ENCODE results near the gene SLC37A2.

SLC37A2 gene

DNA sequence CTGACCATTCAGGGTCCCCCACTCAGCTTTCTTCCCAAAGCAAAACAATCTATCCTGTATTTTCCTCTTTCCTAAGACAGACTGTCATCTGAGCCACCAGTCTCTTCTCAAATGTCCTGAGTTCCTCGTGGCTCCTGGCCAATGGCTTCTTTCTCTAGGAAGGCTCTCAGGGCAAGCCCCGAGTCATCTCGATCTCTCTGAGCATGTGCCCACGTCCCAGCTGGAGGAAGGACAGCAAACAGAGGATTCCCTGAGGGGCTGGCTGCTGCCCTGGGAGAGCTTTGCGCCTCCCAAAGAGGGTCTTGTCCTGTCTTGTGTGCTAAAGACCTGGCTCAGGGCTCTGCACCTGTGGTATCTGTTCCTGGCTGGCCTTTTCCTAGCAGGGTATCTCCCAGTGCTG is 8.3 kb downstream of the SLC37A2 start:
- no peak for DNase-seq (ENCODE audit: low read depth)

DNA sequence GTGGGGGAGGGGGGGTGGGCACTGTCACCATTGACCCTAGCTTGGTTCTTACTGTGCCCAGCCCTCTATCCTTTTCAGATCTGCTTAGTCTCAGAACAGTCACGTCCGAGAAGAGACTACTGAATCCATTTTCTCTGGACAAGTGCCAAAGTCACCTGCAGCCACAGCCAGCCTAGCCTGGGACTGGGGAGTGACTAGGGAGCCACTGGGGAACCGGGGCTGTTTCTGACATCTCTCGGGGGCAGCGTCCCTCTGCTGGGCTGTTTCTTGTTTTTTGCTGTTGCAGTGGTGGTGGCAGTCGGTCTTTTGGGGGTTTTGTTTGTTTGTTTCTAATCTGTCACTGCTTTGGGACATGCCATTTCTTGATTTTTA is 8.7 kb downstream of the SLC37A2 start:
- no peak for DNase-seq (ENCODE audit: low read depth)

DNA sequence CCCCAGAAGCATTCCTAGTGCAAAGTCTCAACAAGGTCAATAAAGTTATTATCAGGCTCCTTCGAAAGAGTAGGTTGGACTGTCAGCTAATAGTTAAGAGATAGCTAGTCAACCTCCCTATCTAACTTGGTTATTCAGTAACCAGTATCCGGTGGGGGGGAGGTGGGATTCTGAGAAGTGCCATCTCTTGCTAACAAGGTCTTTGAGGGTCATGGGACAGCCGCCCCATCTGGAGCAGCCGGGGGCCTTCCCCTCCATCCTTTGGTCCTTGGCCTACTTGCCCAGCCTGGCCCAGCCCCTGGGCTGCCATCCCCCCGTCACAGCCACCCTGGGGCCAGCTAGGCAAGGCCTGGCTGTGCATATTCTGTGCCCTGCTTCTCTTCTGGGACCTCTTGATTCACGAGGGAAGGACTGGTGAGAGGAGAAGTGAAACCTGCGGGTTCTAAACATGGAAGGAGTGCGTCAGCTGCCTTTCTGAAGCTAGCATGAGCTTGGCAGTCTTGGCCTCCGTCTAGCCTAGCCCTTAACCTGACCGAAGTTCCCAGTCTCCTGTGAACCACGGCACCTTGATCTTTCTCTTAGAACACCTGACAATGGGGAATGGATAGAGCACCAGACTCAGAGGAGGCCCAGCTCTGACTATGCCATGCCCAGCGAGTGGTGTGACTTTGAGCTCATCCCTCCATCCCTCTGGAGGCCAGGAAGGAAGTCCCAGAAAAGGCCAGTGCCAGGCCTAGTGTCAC is 9.3 kb downstream of the SLC37A2 start:
- DNase-seq (ENCODE audit: low read depth), result no peak

DNA sequence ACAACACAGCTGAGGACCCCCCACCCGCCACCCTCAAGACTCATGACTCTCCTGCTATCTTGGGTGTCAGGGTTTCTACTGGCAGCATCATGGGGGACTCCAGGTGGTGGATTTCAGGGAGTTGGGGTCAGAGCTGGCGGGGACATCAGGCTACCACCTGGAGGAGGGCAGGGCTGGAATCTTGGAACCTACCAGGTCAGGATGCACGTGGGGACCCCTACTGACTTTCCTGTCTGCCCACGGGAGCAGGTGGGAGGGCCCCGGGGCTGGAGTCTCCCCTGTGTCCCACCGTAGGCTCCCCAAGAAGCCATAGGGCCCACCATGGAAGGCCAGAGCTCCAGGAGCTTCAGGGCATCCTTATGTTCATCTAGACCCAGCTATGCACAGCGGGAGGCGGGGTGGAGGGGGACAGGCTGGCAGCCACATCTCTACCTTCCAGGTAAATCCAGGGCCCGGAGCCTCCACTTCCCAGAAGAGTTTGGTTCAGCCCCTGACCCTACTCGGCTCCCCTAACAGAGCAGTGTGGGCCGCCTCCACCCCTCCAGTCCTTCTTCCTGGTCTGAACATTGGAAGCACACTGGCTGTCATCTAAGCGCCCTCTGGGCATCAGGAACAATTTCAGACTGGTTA is 10.0 kb downstream of the SLC37A2 start:
- DNase-seq (ENCODE audit: low read depth), result no peak

DNA sequence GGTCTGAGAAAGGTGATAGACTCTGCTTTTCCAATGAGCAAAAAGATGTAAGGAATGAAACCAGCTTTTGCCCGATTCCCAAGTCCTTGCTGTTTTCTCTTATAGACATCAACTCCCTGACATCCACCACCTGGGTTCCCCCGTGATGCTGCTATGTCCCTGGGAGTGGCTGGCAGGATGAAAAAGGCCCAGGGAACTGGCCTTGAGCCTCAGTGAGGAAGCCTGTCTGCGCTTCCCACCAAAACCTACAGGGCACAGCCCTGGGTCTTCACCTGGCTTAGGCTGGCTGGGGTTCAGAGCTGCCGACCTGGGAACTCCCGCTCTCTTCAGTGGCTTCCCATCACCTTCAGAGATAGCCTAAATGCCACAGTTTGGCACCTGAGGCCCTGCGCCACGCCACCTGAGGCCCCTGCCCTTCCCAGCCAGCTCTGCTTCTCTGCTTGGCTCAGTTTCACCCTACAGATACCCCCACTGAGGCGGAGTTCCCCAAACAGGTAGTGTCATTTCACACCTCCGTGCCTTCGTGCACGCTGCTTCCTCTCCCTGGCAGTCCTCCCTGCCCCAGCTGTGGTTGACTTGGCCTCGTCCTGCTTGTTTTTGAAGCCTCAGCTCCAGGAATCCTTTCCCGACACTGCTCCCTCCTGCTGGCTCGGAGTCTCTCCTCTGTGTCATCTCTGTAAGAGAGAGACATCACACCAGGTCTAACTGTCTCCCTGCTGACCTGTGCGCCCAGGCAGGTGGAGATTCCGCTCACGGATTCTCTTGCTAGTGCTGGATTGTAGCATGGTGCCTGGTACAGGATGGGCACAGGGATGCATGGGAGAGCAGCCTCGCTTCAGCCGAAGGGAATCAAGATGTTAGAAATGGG is 10.7 kb downstream of the SLC37A2 start:
- DNase-seq (ENCODE audit: low read depth), result no peak

DNA sequence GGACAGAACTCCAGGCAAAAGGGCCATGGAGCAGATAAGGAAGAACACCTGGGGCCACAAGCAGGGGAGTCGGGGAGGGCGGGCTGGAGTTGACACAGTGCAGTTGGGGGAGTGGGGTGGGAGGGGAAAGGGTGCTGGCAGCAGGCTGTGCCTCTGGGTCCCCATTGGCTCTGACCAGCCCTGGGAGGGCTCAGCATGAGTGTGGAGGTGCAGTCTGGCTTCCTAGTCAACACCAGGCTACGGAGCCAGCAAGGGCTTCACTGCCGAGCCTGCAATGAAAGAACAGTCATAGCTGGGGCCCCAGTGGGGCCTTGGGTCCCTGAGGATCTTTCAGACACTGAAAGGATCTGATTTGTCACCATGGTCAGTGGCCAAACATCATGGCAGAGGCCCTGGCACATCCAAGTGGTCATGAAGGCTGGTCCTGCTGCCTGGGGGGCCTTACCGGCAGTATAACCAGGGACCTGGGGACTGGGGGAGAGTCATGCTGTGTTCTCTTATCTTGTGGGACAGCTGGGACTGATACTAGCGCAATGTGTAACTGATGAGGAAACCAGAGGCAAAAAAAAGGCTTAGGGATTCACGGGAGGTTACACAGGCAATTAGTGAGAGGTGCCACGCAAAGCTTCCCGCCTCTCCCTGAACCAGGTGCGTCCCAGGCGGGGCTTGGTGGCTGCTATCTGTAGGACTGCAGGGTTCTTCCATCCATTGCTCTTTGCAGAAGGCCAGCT is 11.6 kb downstream of the SLC37A2 start:
- no peak for DNase-seq (ENCODE audit: low read depth)

GRCh38 chr11:125075242-125075625 is 12.1 kb downstream of the SLC37A2 start:
- no peak for DNase-seq (ENCODE audit: low read depth)

DNA sequence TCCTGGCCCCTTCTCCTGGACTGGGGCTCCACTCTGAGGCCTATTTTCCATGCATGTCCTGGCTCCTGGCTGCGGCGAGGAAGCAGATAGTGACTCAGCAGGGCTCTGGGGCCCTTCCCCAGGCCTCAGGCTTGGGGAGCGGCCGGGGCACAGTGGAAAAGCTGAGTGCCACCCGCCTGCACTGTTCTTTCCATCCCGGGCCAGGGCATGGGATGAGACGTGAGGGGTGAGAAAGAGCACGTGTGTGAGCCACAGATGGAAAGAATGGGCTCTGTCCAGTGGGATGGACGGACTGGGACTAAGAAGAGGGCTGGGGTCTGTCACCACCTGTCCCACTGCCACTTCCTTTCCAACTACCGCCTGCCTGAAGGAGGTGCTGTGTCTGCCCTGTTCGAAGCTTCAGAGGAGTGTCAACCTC is 12.8 kb downstream of the SLC37A2 start:
- no peak for DNase-seq (ENCODE audit: low read depth)

- no peak for DNase-seq (ENCODE audit: low read depth)
Measured at GRCh38 chr11:125076378-125076945, 13.4 kb downstream of the SLC37A2 start.

DNA sequence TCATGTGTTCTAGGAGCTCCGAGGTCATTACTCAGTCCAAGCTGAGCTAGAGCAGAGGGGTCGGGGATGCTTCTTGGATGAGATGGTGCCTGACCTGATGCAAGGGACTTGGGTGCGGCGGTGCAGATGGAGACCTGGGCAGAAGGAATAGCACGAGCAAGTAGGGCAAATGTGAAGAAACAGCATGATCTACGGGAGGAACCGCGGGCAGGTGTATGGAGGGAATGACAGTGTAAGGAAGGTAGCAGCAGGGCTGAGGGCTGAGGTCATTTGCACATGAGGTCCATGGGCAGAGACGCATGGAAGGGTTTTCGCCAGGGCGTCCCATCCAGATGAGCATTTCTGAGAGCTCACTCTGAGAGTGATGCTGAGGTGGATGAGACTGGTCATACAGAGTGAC is 14.9 kb downstream of the SLC37A2 start:
- no peak for DNase-seq (ENCODE audit: low read depth)

GRCh38 chr11:125078516-125079140 is 15.5 kb downstream of the SLC37A2 start:
- no peak for DNase-seq (ENCODE audit: low read depth)

- DNase-seq (ENCODE audit: low read depth), result no peak
Measured at GRCh38 chr11:125079151-125079877, 16.2 kb downstream of the SLC37A2 start.

- no peak for DNase-seq (ENCODE audit: low read depth)
Measured at GRCh38 chr11:125079878-125080530, 16.9 kb downstream of the SLC37A2 start.

DNA sequence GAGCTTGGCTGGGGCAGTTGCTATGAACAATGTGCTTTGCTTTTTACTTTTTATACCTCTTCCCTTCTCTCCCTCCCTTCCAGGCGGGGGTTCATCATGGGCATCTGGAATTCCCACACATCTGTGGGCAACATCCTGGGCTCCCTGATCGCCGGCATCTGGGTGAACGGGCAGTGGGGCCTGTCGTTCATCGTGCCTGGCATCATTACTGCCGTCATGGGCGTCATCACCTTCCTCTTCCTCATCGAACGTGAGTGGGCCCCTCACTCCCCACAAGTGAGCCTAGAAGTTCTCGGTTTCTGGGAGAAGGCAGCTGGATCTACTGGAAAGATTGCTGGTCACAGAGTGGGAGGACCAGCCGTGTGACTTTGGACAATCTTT is 17.4 kb downstream of the SLC37A2 start:
- DNase-seq (ENCODE audit: low read depth), result no peak

DNA sequence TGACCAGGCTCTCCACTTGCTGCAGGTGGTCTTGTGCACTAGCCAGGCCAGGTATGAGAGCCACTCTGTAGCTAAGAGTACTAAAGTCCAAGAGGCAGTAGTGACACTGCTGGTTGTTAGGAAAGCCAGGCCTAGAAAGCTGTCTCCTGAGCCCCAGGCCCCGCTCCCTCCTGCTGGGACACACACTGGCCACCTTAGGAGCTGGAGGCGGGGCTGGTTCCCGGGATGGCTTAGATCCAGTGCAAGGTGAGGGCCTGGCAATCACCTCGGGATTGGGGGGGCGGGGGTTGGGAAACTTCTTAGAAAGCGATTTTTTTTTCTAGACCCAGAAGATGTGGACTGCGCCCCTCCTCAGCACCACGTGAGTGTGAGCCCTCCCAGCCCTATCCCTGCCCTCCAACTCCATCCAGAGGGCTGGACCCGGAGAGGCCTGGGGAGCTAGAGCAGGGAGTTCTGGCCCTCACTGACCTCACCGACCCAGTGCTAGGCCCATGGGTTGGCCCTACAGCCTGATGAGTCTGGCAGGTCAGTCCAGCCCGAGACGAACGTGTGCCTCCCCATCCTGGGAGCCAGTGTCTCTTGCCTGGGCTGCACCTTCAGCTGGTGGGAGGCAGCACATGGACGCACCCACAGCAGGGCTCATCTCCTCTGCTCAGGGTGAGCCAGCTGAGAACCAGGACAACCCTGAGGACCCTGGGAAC is 18.1 kb downstream of the SLC37A2 start:
- DNase-seq (ENCODE audit: low read depth), result no peak

DNA sequence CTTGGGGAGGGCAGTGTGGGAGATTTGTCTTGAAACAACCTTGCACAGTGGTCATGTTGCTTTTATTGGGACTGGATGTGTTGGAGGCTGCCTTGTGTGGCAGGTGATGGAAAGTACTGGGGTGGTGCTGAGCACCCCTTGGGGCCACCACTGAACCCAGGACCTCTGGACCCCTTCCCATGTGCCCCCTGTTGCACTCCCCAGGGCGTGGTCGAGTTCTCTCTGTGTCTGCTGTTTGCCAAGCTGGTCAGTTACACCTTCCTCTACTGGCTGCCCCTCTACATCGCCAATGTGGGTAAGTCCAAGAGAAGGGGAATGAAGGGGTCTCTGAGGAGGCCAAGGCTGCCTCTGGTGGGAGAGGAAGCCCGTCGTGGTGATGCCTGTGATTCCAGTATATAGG is 18.9 kb downstream of the SLC37A2 start:
- no peak for DNase-seq (ENCODE audit: low read depth)

DNA sequence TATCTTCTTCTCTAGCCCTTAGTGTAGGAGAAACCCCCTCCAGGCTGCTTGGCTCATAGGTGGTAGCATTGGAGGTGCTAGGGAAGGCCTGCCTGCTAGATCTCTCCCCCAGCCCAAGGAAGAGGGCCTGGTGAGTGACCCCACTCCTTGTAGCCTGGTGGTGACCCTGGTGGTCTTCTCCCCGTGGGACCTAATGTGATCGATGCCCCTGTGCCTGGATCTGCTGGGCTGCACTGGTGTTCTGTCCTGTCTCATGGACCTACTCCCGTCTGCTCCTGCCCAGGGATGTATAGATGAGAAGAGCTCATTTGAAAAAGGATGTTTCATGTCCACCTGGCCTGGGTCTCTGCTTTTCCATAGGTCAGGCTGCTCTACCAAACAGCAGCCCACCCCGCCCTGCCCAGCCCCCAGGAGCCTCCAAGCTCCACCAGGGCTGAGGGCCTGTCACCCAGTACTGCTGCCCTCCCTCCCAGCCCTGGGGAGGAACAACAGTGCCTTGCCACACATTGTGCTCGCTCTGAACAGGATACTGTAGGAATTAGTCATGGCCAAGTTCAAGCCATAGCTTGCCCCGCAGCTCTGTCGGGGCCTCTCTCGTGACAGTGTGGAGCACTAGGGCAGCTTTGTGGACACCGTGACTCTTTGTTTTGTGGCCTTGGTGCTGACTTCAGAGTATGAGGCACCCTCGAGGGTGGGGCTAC is 19.7 kb downstream of the SLC37A2 start:
- DNase-seq (ENCODE audit: low read depth), result no peak

GRCh38 chr11:125083312-125084056 is 20.4 kb downstream of the SLC37A2 start:
- no peak for DNase-seq (ENCODE audit: low read depth)
